HG02884 (cell line): ENCODE measurements around the gene OR8B12.
"Not testable (repeated sequence)": the region's sequence is repeated elsewhere in the genome, so short reads cannot be mapped to it uniquely, and the experiment has no call there.

ENCODE experiments used
- ATAC-seq: cut with Tn5 transposase; IDR thresholded peaks from one replicate; pipeline ENCODE4 v1.9.1; 2021; ENCODE audit warnings: mild to moderate bottlenecking, moderate library complexity; ENCODE audit not compliant: unreplicated experiment

OR8B12 gene

GRCh38 chr11:124533626-124534025 lies 9.8 kb downstream of the OR8B12 start:
- ATAC-seq: no peak

GRCh38 chr11:124520550-124520854 lies 23.0 kb downstream of the OR8B12 start:
- no peak for ATAC-seq

- no peak for ATAC-seq
These were observed 23.5 kb downstream of the OR8B12 start for GRCh38 chr11:124519850-124520549.

- ATAC-seq: no peak
These were observed 24.4 kb downstream of the OR8B12 start for GRCh38 chr11:124518989-124519451.

GRCh38 chr11:124517314-124517713 lies 26.1 kb downstream of the OR8B12 start:
- ATAC-seq: no peak

- ATAC-seq: not testable (repeated sequence)
These were observed 28.8 kb downstream of the OR8B12 start for GRCh38 chr11:124514675-124515074.

GRCh38 chr11:124514131-124514530 lies 29.3 kb downstream of the OR8B12 start:
- no peak for ATAC-seq

- ATAC-seq: no peak
These were observed 31.7 kb downstream of the OR8B12 start for GRCh38 chr11:124511745-124512144.

- no peak for ATAC-seq
These were observed 33.2 kb downstream of the OR8B12 start for GRCh38 chr11:124510279-124510678.

- no peak for ATAC-seq
These were observed 43.7 kb downstream of the OR8B12 start for GRCh38 chr11:124499711-124500110.

- ATAC-seq: no peak
These were observed 50.3 kb downstream of the OR8B12 start for GRCh38 chr11:124493016-124493655.
